Activated CD8-positive, alpha-beta memory T cell treated with anti-CD3 and anti-CD28 coated beads, Interleukin-2, amount 50 U/mL, for 24 hours (primary cell): ENCODE results near the gene ELFN1.

ENCODE experiments used
- DNase-seq: peaks from one replicate; pipeline ENCODE4 v3.0.0-alpha.2; 2020; ENCODE audit errors: extremely low read depth

ELFN1 gene

DNA sequence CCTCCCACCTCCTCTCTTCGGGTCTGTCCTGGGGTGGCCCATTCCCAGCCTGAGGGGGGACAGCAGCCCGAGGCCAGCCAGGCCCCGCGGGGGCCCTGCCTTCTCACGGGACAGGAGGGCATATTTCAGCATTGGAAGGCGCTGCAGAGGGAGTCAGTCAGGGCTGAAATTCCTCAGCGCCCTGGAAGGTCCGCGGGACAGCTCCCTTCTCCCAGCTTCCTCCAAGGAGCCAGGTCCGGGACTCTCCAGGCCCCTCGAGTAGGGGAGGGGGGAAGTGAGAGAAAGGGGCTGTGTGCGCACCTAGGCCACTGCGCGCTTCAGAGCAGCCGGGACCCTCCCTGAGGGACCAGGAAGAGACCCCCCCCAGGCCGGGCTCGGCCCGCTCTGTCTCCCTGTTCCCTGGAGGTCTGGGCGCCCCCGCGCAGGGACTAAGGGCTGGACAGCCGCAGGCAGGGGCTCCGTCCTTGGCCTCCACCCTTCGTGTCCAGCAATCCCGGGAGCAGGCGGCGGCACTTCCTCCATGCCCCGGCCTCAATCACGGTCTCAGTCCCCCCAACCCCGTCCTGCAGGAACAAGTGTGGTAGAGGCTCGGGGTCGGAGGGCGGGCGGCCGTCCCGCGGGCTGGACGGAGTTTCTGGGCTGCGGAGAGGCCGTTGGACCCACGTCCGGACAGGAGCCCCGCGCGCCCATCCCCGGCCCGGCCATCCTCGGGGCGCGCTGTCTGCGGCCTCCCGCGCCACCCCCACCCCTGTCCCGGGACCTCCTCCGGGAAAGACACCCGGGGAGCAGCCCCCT is 6.0 kb upstream of the ELFN1 start:
- no peak for DNase-seq

- no peak for DNase-seq
Observed at GRCh38 chr7:1664711-1665548, 5.1 kb upstream of the ELFN1 start.

DNA sequence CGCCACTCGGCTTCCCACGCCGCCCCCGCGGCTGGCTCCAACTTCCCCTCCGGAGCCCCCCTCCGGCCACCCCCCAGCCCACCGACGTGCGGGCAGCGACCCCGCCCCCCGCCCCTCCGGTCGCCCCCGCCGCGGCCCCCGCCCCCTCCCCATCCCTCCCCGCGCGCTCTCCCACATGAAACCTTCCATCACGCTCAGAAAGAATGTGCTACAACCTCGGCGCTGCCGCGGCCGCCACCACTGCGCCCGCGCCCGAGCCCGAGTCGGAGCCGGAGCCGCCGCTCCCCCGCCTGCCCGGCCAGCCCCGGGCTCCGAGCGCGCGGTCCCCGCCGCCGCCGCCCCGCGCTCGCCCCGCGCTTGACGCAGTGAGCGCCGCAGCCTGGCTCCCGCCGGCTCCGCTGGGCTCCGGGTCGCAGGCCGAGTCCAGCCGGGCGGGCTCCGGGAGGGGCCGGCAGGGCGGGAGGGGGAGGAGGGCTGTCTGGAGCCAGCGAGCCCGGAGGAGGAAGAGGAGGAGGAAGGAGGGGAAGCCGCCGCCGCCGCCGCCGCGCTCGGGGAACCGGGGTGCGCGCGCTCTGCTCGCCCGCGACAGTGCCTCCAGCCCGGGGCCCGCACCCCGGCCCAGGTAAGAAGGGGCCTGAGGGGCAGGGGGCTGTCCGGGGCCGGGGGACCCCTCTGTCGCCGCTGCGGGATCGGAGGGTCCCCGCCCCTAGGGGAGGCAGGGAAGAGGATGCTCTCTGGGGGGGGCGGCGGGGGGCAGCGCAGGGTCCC is 4.3 kb upstream of the ELFN1 start:
- DNase-seq, result no peak

DNA sequence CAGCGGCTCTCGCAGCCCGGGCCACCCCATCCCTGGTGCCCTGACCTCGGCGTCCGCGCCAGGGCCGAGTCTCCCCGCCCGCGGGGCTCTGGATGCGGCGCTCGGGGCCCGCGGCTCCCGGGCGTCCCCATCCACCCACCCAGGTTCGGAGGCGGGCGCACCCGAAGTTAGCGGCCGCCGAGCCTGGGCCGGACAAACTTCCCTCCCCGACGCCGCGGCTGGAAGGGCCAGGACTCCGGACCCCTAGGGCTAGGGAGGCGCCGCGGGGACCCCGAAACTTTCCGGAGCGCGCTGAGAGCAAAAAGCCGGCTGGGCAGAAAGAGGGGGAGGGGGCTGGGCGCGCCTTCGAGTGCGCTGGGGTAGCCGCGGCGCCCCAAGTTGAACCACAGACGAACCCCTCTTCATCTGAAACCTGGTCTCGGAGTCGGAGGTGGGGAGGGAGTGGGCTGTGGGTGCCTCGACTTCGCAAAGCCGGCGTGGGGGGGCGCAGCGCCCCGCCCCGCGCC is 3.7 kb upstream of the ELFN1 start:
- no peak for DNase-seq

- DNase-seq, result no peak
Observed at GRCh38 chr7:1666823-1667565, 3.1 kb upstream of the ELFN1 start.

GRCh38 chr7:1667566-1668395 is 2.3 kb upstream of the ELFN1 start:
- no peak for DNase-seq

GRCh38 chr7:1668396-1669063 is 1.5 kb upstream of the ELFN1 start:
- no peak for DNase-seq

DNA sequence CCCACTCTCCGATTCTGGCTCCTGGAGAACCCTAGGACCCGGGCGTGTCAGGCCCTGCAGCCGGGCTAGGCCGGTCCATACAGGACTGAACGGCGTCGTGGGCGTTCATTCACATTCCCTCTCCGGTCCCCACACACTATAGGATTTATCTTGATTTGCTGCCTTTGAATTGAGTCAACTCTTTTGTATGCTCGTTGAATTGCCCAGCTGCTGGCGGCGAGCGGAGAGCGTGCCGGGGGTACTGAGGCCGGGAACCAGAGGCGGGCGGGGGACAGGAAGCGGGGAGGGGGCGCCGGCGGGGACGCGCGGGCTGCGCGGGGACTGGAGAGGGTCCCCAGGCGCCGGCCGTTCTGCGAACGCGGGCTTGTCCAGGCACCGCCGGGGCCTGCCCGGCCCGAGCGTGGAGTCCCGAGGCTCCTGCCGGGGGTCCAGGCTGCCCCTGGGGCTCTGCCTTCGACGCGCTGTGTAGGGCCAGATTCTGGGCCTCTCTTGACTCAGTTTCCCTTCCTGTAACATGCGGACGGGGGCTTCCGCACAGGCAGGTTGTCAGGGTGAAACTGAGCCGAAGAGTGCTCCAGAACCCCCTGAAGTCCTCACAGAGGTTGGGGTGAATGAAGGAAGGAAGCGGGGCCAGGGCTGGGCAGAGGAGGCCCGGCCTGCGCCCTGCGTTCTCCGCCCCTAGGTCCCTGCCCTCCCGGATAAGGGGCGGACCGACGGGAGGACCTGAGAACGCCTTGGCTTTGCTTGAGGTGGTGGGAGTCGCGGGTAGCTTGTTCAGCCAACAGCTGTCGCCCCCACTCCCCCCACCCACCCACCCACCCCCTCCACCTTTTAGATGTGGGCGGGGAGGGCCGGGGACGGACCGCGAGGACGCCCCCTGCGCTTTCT is 769 bp upstream of the ELFN1 start:
- no peak for DNase-seq

DNA sequence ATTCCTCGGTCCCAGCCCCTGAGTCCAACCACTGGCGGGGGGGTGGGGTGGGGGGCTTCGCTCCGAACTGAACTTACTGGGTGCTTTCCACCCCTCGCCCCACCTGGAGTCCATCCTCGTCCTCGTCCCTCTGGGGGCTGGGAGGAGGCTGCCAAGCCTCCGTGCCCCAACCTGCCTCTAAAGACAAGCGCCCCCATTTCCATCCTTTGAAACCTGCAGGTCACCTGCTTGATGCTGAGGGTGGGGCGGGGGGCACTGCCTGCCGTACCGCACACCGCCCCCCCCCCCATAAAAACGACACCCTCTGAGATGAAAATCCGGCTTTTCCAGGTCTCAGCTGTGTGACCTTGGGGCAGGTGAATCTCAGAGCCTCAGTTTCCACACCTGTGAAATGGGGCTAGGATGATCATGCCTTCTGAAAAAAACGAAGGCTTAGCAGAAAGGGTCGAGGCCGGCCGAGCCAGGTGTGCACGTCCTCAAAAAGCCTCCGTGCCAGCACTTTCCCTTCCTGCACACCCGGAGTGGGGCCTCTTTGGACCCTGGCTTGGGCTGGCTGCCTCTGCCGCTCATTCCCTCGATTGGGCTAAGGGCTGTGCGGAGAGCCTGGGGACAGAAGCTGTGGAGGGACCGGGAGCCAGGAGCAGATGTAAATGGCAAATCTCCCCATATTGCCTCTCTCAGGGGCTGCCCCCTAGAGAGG is 967 bp downstream of the ELFN1 start:
- DNase-seq, result no peak

DNA sequence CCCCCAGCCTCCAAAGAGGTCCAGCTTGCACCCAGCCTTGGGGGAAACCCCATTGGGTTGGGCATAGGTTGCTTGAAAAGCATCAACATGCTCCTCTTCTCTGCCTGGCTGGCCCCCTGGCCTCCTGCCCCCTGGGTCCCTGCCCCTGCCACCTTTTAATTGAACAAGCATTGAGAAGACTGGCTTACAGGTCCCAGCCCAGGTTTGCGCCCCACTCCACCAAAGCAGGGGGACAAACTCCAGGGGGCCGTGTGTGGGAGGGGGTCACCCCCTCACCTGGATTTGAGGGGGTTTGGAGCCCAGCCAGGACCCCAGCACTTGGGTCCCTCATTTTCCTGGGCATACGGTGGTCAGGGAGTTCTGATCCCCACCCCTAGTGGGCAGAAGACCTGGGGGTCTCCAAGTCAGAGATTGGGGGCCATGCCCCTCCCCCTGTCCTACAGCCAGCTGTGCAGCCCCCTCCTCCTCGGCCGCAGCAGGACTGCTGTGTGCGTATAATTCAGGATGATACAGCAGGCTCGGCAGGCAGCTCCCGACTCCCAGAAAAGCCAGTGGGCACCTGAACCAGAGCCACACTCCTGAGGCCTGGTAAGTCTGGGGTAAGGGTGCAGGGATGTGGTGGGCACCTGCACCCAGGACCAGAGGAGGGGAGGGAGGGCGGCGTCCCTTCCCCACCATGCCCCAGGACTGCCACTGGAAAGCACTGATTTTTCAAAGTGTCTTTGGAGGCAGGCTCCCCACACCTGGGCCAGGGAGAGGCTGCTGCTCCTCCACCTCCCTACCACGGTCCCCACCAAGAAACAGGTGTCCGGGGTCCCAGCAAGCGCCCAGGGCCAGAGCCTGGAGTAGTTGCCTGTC is 1.7 kb downstream of the ELFN1 start:
- no peak for DNase-seq

GRCh38 chr7:1672851-1673486 is 2.9 kb downstream of the ELFN1 start:
- DNase-seq, result no peak

DNA sequence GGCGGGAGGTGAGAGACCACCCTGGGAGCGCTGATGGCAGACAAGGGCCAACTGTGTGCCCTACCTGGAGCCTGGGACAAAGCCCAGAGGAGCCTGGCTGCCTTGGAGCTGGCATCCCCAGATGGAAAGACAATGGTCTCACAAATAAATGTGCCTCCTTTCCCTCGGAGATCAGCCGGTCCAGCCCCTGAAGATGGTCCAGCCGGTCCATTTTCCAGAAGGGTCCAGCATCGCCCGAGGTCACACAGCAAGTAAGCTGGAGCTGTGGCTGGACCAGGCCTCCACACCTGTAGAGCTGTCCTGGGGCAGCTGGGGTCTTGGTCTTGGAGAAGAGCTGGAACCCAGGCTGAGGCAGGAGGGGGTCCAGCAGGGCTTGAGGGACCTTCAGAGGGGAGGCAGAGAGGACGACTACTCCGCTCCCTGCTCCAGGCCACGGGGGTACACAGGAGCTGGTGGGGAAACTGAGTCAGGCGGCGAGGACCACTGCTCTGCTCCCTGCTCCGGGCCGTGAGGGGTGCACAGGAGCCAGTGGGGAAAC is 3.6 kb downstream of the ELFN1 start:
- no peak for DNase-seq

- no peak for DNase-seq
Observed at GRCh38 chr7:1674161-1675035, 4.3 kb downstream of the ELFN1 start.

- no peak for DNase-seq
Observed at GRCh38 chr7:1675036-1675671, 5.1 kb downstream of the ELFN1 start.
